Adrenal gland (tissue), 5 donors: ENCODE results near the gene SCYGR1.

ENCODE experiments used
- POLR2A ChIP-seq, 2 donors: fragments of 450-650 bp; IDR thresholded peaks; one replicate each; pipeline ENCODE4 v1.6.1; 2017; ENCODE audit warnings: antibody characterized with exemption in 2 of 2, mild to moderate bottlenecking in 2 of 2, moderate library complexity in 1 of 2
- TF ChIP-seq, protein P1 (sequence below), 6 experiments: fragments of 450-650 bp in 4 of 6; fragments of 200-600 bp in 2 of 6; sonication (generic) in 1 of 6; IDR thresholded peaks; 1 replicate in 5 of 6; 2 replicates in 1 of 6; pipeline versions ENCODE4 v1.5.1 to v1.8.0; 2016 to 2021; ENCODE audit warnings: antibody characterized with exemption in 6 of 6, mild to moderate bottlenecking in 2 of 6, moderate library complexity in 1 of 6
- donor health status: DM: no; HTN: no; CAD: no.

DNA sequence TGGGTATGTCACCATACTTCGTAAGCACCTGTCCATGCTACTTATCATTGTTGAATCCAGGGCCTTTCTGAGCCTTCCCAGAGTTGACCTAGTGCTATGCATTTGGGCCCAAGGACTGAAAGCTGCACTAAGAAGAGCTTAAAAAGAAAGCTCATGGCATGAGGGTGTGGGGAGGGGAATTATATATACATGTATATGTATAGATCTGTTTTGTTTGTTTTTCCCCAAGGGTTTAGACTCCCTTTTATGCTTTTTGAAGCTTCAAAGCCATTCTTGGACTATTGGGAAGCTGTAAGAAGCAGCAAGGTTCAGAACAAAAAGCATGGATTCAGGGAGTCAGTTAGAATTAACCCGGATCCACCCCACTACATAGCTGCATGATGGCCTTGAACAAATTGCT is 39.4 kb downstream of the SCYGR1 start:
- TF ChIP-seq, protein P1, sequence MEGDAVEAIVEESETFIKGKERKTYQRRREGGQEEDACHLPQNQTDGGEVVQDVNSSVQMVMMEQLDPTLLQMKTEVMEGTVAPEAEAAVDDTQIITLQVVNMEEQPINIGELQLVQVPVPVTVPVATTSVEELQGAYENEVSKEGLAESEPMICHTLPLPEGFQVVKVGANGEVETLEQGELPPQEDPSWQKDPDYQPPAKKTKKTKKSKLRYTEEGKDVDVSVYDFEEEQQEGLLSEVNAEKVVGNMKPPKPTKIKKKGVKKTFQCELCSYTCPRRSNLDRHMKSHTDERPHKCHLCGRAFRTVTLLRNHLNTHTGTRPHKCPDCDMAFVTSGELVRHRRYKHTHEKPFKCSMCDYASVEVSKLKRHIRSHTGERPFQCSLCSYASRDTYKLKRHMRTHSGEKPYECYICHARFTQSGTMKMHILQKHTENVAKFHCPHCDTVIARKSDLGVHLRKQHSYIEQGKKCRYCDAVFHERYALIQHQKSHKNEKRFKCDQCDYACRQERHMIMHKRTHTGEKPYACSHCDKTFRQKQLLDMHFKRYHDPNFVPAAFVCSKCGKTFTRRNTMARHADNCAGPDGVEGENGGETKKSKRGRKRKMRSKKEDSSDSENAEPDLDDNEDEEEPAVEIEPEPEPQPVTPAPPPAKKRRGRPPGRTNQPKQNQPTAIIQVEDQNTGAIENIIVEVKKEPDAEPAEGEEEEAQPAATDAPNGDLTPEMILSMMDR (IDR thresholded peaks at IDR 0.05) = no peak
- no peak for TF ChIP-seq POLR2A (IDR thresholded peaks at IDR 0.05)
